HepG2 (cell line): ENCODE measurements around the gene KBTBD2. TPM values are rescaled to one million over a fixed set of nuclear protein-coding genes. Genes with fewer than 3 reads are reported as not detected.
"Not testable (repeated sequence)": the region's sequence is repeated elsewhere in the genome, so short reads cannot be mapped to it uniquely, and the experiment has no call there.

Experiments
- ATAC-seq: fragments of 200-7000 bp; cut with Tn5 transposase; 3 replicates; pipeline ENCODE4 v1.9.1; 2020; ENCODE audit warnings: mild to moderate bottlenecking, moderate library complexity
- BruUV-seq: library from RNA; stranded (reverse); fragments of 400-500 nt; replicated peaks from 2 replicates; lab custom pipeline; 2021; lab: Mats Ljungman, UMichigan
- CTCF ChIA-PET: fragments of 300-600 bp; formaldehyde crosslinking; extraction: SDS; loops from one replicate; lab custom pipeline; 2021; ENCODE audit warnings: low total read pairs, inconsistent platforms, low intra/inter-chr PET ratio; lab: Yijun Ruan, JAX
- POLR2A ChIA-PET: fragments of 350-600 bp; sonication (Branson Sonifier 250); formaldehyde crosslinking; loops from one replicate; lab custom pipeline; 2020; ENCODE audit warnings: antibody characterized with exemption, inconsistent platforms; lab: Yijun Ruan, JAX
- DNase-seq: peaks from one replicate; pipeline ENCODE4 v3.0.0-alpha.2; 2015; ENCODE audit warnings: low spot score
- FAIRE-seq: peaks from 3 replicates; lab custom pipeline; 2011; peaks lifted over from hg19 to GRCh38; lab: Jason Lieb, UNC
- H2AFZ ChIP-seq: one replicate; pipeline ENCODE4 v1.6.1; 2011; ENCODE audit warnings: low read length, inconsistent platforms
- H3K27ac ChIP-seq: fragments of 300-600 bp; 3 replicates; pipeline ENCODE4 v1.8.0; 2011; ENCODE audit warnings: mixed run types, mild to moderate bottlenecking, mixed read lengths, low read length, inconsistent platforms; ENCODE audit not compliant: insufficient read depth; ENCODE audit errors: extremely low read length
- H3K27me3 ChIP-seq, 2 experiments: fragments of 200-600 bp in 1 of 2; 2 replicates in 1 of 2; 3 replicates in 1 of 2; pipeline versions ENCODE4 v1.6.0 to v1.8.0; 2011; ENCODE audit warnings: low read length in 2 of 2, mild to moderate bottlenecking in 2 of 2, moderate library complexity in 2 of 2, inconsistent platforms in 1 of 2; ENCODE audit not compliant: insufficient read depth in 2 of 2, control insufficient read depth in 1 of 2
- H3K36me3 ChIP-seq, 2 experiments: fragments of 200-600 bp in 1 of 2; replicated peaks in 1 of 2; 2 replicates in 1 of 2; 3 replicates in 1 of 2; pipeline versions ENCODE4 v1.5.1 to v1.8.0; 2011; ENCODE audit warnings: low read length in 2 of 2, inconsistent platforms in 1 of 2; ENCODE audit not compliant: insufficient read depth in 2 of 2, control insufficient read depth in 1 of 2
- H3K4me1 ChIP-seq: 2 replicates; pipeline ENCODE4 v1.5.1; 2012; ENCODE audit warnings: low read length, inconsistent platforms; ENCODE audit not compliant: insufficient read depth
- H3K4me2 ChIP-seq: 2 replicates; pipeline ENCODE4 v1.6.0; 2011; ENCODE audit warnings: low read depth, low read length, inconsistent platforms
- H3K4me3 ChIP-seq, 3 experiments: fragments of 200-600 bp in 1 of 3; sonication (generic), shearing (Covaris generic) in 1 of 3; replicated peaks in 1 of 3; 2 replicates each; pipeline ENCODE4 v1.5.1; 2011 to 2016; ENCODE audit warnings: low read length in 3 of 3, inconsistent platforms in 2 of 3, low read depth in 2 of 3, mild to moderate bottlenecking in 2 of 3, control low read depth in 1 of 3, mixed read lengths in 1 of 3; ENCODE audit not compliant: insufficient read depth in 1 of 3
- H3K79me2 ChIP-seq: one replicate; pipeline ENCODE4 v1.6.1; 2011; ENCODE audit warnings: low read length, inconsistent platforms; ENCODE audit not compliant: insufficient read depth
- H3K9ac ChIP-seq: 2 replicates; pipeline ENCODE4 v1.6.0; 2011; ENCODE audit warnings: mild to moderate bottlenecking, low read depth, low read length, inconsistent platforms; ENCODE audit not compliant: insufficient read depth
- H3K9me3 ChIP-seq: 2 replicates; pipeline ENCODE4 v1.5.1; 2012; ENCODE audit warnings: mild to moderate bottlenecking, low read length
- H4K20me1 ChIP-seq: 2 replicates; pipeline ENCODE4 v1.6.0; 2011; ENCODE audit warnings: inconsistent platforms, mild to moderate bottlenecking, low read length, moderate library complexity; ENCODE audit not compliant: insufficient read depth
- ASH2L ChIP-seq: fragments of 300-600, 200-600 bp; sonication (generic); IDR thresholded peaks from 2 replicates; pipeline ENCODE4 v1.7.0; 2017; ENCODE audit warnings: low read depth, mild to moderate bottlenecking, moderate library complexity, mixed read lengths, low read length; ENCODE audit not compliant: insufficient read length
- CAMTA2 ChIP-seq: sonication (generic); formaldehyde crosslinking; IDR thresholded peaks from 2 replicates; pipeline ENCODE4 v1.4.0; 2020; ENCODE audit warnings: mild to moderate bottlenecking, missing genetic modification reagents, borderline replicate concordance
- ELF1 ChIP-seq: sonication (generic); formaldehyde crosslinking; IDR thresholded peaks from 2 replicates; pipeline ENCODE4 v1.4.0; 2020; ENCODE audit warnings: missing genetic modification reagents
- GABPB1 ChIP-seq: IDR thresholded peaks from 2 replicates; pipeline ENCODE4 v1.6.1; 2016; ENCODE audit warnings: mild to moderate bottlenecking, missing genetic modification reagents, moderate library complexity, missing compliant biosample characterization
- MIXL1 ChIP-seq: IDR thresholded peaks from 2 replicates; pipeline ENCODE4 v1.6.1; 2016
- NCOR1 ChIP-seq: fragments of 200-600 bp; sonication (generic); IDR thresholded peaks from 2 replicates; pipeline ENCODE4 v1.7.0; 2017; ENCODE audit warnings: antibody characterized with exemption, low read length, borderline replicate concordance
- ZNF326 ChIP-seq: sonication (generic); formaldehyde crosslinking; IDR thresholded peaks from 2 replicates; pipeline ENCODE4 v1.4.0; 2020; ENCODE audit warnings: missing genetic modification reagents, borderline replicate concordance
- ZNF430 ChIP-seq: sonication (generic); formaldehyde crosslinking; IDR thresholded peaks from 2 replicates; pipeline ENCODE4 v1.9.0; 2021; ENCODE audit warnings: mild to moderate bottlenecking, missing genetic modification reagents
- WGBS: methylation state at CpG from one replicate; pipeline ENCODE4 v1.1.6; 2017; ENCODE audit warnings: low lambda C conversion rate; 5-methylcytosine and 5-hydroxymethylcytosine counted together
- in situ Hi-C: cut with HindIII; loops from 2 replicates; pipeline ENCODE4 v1.10.0; 2017; ENCODE audit warnings: low pct_unique_long_range_greater_than_20kb; ENCODE audit not compliant: extremely low pct_ligation_motif_present
- intact Hi-C: fragments of 100-400 bp; cut with micrococcal nuclease; formaldehyde crosslinking; loops from one replicate; pipeline ENCODE4 v1.10.0; 2022; ENCODE audit not compliant: unreplicated experiment
- polyA plus RNA-seq, 8 experiments: library from polyadenylated mRNA; depleted of rRNA in 3 of 8; stranded (reverse) in 7 of 8; unstranded in 1 of 8; fragments of >200 nt; fragmentation: Illumina TruSeq in 4 of 8; extraction: Trizol in 4 of 8; gene quantifications; 2 replicates each; pipeline versions ENCODE4 v1.2.1 to v1.2.3, GENCODE V29; 2011 to 2016; ENCODE audit warnings: low read depth in 4 of 8, missing spikeins in 1 of 8, mixed read lengths in 1 of 8; ENCODE audit not compliant: insufficient read depth in 1 of 8
- total RNA-seq, 5 experiments: library from RNA; depleted of rRNA; stranded (reverse); fragments of >200 nt; fragmentation: Illumina TruSeq; extraction: Trizol; gene quantifications; 2 replicates each; pipeline ENCODE4 v1.2.3, GENCODE V29; 2016; ENCODE audit warnings: low read depth in 1 of 5

The KBTBD2 gene
- total and polyA plus RNA-seq, 2 of the 13 experiments (the other 11 are each of a cell fraction or from before 2014, with no cell fraction given), result 24.0 to 25.2 TPM

- Histone ChIP-seq H3K9me3 (no peaks in the 10 kb centered on the region), H3K27me3 (no peaks in the 10 kb centered on the region), H4K20me1 (no peaks in the 10 kb centered on the region), H2AFZ (no peak overlapping the region)
- WGBS, result 52% methylated on average over 4 of the region's 4 CpGs
- TF ChIP-seq ELF1 (CRISPR knock-in tag), result no peak
- no peak for TF ChIP-seq CAMTA2 (CRISPR knock-in tag)
- no peak for TF ChIP-seq ZNF430 (CRISPR knock-in tag)
- TF ChIP-seq NCOR1, result 0 out of 2 replicates have a peak, but pooled peaks have one; percentile 19
- TF ChIP-seq MIXL1 (CRISPR knock-in tag), result peak; percentile 46; the same call in 1 of the 2 replicates
- peak; percentile 27 for TF ChIP-seq ASH2L
- TF ChIP-seq ZNF326 (CRISPR knock-in tag), result no peak
- TF ChIP-seq GABPB1 (CRISPR knock-in tag), result no peak
- TF ChIP-seq, all 625 proteins: peak for 3
- no peak for FAIRE-seq
- ATAC-seq, result peak; percentile 55
- no peak overlapping the region for H3K4me3 ChIP-seq
- ChIA-PET POLR2A (interaction anchor here (0.9 kb wide), 1 partner anchor 8 kb away, joined by 4 read pairs; the partner anchor contains the start of gene KBTBD2), CTCF (no interaction called here)
- DNase-seq, result no peak
- no peaks in the 10 kb centered on the region for H3K36me3 ChIP-seq
- peaks cover 36% of the 10 kb centered on the region for H3K4me1 ChIP-seq
- H3K4me2 ChIP-seq, result peak overlapping the region; percentile 30; the same call in 1 of the 2 replicates
- BruUV-seq, result no TSS peak
- peak overlapping the region; percentile 15 for H3K27ac ChIP-seq
- intact Hi-C loops, result no loop called here
- in situ Hi-C loops, result no loop called here
- no peak overlapping the region for H3K9ac ChIP-seq
- no peaks in the 10 kb centered on the region for H3K79me2 ChIP-seq
These were observed 9.0 kb upstream of the KBTBD2 start for GRCh38 chr7:32900433-32900995.

- ATAC-seq, in situ Hi-C loops: not testable (repeated sequence)
These were observed 5.8 kb upstream of the KBTBD2 start for GRCh38 chr7:32897376-32897775.

More at GRCh38 chr7:32897376-32897775, 5.8 kb upstream of the KBTBD2 start:
- BruUV-seq, H2AFZ ChIP-seq, H3K36me3 ChIP-seq, H3K4me3 ChIP-seq, FAIRE-seq, H3K9me3 ChIP-seq, DNase-seq, H3K27me3 ChIP-seq, POLR2A ChIA-PET, H4K20me1 ChIP-seq, H3K27ac ChIP-seq, CTCF ChIA-PET, H3K9ac ChIP-seq, H3K79me2 ChIP-seq, H3K4me2 ChIP-seq: not testable (repeated sequence)
- peaks cover 52% of the 10 kb centered on the region for H3K4me1 ChIP-seq
- intact Hi-C loops, result loop anchor here (10.0 kb wide), 1 partner anchor 147 kb away; no protein-coding TSS in a partner anchor
- 71% methylated on average over 6 of the region's 6 CpGs for WGBS
